Brain microvascular endothelial cell (primary cell): ENCODE results near the gene HOXB9.
A peak's percentile ranks its signal among the peaks of the same experiment; 100 is the strongest.

Experiments used
- DNase-seq: peaks from one replicate; pipeline ENCODE4 v3.0.0-alpha.2; 2020
- H3K27ac ChIP-seq: fragments of 250-450 bp; sonication (Bioruptor Pico); 2 replicates; pipeline ENCODE4 v1.5.1; 2020; ENCODE audit warnings: mild to moderate bottlenecking, moderate library complexity
- H3K27me3 ChIP-seq: fragments of 250-450 bp; sonication (Bioruptor Pico); replicated peaks from 2 replicates; pipeline ENCODE4 v1.5.1; 2020; ENCODE audit warnings: mild to moderate bottlenecking
- H3K36me3 ChIP-seq: fragments of 250-450 bp; sonication (Bioruptor Pico); replicated peaks from 2 replicates; pipeline ENCODE4 v1.5.1; 2020; ENCODE audit warnings: mild to moderate bottlenecking
- H3K4me3 ChIP-seq: 2 replicates; pipeline ENCODE4 v1.5.1; 2011; ENCODE audit warnings: low read depth, mild to moderate bottlenecking, control low read depth, low read length, moderate library complexity
- in situ Hi-C: cut with HindIII; loops from 2 replicates; pipeline ENCODE4 v1.10.0; 2017; ENCODE audit warnings: low sequenced_read_pairs, low pct_ligation_motif_present
- TF ChIP-seq, protein P1 (sequence below): IDR thresholded peaks from 2 replicates; pipeline ENCODE4 v1.5.1; 2011; ENCODE audit warnings: low read depth, mild to moderate bottlenecking, moderate library complexity, low read length, control low read depth, inconsistent platforms; ENCODE audit errors: missing control alignments

HOXB9 gene

DNA sequence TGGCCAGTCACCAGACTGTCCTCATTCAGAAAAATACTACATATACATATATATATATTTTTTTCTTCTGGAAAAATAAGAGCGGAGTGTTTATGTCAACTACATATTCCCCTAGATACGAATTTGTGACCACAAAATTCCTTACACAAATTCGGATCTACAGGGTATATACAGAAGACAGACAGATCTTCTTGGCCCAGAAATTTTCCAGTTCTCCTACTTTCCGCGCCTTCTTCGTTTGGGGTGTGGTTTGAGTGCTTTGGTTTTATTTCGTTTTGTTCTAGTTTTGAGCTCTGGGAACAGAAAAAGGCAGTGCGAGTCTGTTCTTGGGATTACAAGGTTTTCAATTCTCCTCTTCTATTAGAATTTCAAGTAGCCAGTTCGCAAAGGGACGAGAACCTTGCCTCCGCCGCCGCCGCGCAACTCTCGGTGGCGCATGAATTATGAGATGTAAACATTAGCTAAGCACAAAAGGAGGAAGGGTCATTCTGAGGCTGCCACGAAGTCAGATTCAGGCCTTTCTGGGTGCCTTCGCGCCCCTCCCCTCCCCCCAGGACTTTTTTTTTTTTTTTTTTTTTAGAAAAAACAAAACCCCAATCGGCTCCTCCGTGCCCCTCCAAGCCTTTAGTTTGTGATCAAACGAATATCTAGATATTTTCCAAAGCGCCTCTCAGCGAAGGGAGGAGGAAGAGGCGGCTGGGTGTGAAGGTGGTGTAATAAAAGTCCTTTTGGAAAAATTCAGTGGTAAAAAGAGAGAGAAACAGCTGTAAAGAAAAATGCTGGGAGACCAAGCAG is 46.2 kb downstream of the HOXB9 start:
- Histone ChIP-seq H3K27ac (no peak overlapping the region), H3K36me3 (no peaks in the 10 kb centered on the region), H3K4me3 (peak overlapping the region; percentile 58), H3K27me3 (peaks cover 91% of the 10 kb centered on the region)
- TF ChIP-seq, protein P1, sequence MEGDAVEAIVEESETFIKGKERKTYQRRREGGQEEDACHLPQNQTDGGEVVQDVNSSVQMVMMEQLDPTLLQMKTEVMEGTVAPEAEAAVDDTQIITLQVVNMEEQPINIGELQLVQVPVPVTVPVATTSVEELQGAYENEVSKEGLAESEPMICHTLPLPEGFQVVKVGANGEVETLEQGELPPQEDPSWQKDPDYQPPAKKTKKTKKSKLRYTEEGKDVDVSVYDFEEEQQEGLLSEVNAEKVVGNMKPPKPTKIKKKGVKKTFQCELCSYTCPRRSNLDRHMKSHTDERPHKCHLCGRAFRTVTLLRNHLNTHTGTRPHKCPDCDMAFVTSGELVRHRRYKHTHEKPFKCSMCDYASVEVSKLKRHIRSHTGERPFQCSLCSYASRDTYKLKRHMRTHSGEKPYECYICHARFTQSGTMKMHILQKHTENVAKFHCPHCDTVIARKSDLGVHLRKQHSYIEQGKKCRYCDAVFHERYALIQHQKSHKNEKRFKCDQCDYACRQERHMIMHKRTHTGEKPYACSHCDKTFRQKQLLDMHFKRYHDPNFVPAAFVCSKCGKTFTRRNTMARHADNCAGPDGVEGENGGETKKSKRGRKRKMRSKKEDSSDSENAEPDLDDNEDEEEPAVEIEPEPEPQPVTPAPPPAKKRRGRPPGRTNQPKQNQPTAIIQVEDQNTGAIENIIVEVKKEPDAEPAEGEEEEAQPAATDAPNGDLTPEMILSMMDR = no peak
- DNase-seq = no peak
- in situ Hi-C loops = no loop called here

DNA sequence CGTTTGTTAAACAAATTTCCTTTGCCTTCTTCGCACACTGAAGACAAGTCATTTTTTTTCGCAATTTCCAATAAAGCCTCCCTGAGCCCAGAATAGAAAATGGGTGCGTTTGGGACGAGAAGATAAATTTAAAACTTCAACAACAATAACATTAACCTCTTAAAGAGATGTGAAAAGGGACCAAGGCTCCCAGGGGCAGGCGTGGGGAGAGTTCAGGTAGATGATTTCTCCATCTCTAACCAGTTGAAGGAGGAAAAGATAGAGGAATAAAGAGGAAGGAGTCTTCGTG is 46.7 kb downstream of the HOXB9 start:
- H3K4me3 ChIP-seq = peak overlapping the region; percentile 5
- H3K36me3 ChIP-seq = no peaks in the 10 kb centered on the region
- H3K27me3 ChIP-seq = peaks cover 93% of the 10 kb centered on the region
- no peak overlapping the region for H3K27ac ChIP-seq
- in situ Hi-C loops = no loop called here
- DNase-seq = no peak
- TF ChIP-seq, protein P1 = no peak

DNA sequence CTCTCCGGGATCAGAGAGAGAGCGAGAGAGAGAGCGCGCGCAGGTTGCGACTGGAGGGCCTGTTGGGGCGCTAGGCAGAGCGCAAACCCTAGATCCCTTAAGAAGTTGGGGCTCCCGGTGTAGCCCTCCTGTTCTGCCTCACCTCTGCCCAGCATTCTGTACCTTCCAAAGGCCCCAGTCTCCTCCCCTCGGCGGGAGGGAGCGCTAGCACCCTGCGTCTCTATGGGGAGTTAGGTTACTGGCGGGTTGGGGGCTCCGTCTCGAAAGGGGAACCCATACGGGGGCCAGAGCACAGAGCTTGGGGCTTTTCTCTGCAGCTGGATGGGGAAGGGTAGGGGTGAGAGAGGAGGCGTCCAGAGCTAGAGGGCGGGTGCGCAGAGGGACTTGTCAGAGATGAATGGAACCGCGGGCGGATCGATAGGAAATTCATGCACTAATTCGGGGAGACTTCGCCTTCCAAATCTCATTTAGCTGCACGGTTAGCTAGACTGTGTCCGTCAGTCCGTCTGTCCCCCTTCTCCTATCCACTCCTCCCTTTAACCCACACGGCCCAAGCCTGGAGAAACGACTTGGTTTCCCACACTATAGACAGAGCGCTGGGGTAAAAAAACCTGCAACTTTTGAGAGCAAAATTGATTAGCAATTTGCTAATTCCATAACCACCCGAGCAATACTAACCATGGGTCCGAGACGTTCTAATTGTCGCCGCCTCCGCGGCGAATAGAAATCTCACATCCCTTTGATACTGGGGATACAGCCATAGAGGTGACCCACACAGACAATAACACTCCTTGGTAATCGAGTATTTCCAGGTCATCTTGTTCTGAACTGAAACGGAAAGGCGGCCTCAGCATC is 47.3 kb downstream of the HOXB9 start:
- no peak for DNase-seq
- Histone ChIP-seq H3K36me3 (no peaks in the 10 kb centered on the region), H3K27me3 (peaks cover 92% of the 10 kb centered on the region), H3K27ac (no peak overlapping the region), H3K4me3 (peak overlapping the region; percentile 54)
- in situ Hi-C loops = no loop called here
- TF ChIP-seq, protein P1 = no peak

DNA sequence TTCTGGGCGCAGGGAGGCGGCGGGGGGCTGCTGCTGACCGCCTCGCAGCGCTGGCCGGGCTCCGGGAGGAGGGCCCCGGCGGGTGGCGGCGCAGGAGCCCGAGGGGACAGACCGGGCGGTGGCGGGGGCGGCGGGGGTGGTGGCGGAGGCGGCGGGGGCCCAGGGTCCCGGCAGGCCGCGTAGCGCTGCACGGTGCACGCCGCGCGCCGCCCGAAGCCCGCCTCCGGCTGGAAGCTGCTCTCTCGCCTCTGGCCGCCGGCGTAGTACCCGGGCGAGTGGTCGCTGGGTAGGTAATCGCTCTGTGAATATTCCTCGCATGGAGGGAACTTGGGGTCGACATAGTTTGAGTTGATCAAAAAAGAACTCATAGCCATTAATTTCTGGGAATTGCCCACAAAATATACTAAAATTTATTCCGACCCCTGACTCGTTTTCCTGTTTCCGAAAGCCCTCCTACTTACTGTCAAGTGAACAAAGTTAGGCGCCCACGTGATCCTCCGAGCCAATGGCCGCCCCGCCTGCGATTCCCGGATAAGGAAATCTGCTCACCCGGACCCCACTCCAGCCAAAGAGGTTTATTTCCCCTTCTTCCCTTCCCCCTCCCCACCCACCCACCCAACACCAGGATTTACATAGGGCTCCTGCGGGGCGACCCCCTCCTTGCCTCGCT is 48.1 kb downstream of the HOXB9 start, which contains the start of gene HOXB4:
HOXB4 (minus strand) TSS at position 405 of the 670 bp plus-strand sequence; CDS start at position 374, 31 bp downstream.
- TF ChIP-seq, protein P1 = no peak
- DNase-seq = no peak
- in situ Hi-C loops = no loop called here
- H3K36me3 ChIP-seq = no peaks in the 10 kb centered on the region
- H3K27ac ChIP-seq = no peak within 1 kb of the TSS
- H3K27me3 ChIP-seq = peaks cover 92% of the 10 kb centered on the region
- H3K4me3 ChIP-seq = peak within 1 kb of the TSS; percentile 54

DNA sequence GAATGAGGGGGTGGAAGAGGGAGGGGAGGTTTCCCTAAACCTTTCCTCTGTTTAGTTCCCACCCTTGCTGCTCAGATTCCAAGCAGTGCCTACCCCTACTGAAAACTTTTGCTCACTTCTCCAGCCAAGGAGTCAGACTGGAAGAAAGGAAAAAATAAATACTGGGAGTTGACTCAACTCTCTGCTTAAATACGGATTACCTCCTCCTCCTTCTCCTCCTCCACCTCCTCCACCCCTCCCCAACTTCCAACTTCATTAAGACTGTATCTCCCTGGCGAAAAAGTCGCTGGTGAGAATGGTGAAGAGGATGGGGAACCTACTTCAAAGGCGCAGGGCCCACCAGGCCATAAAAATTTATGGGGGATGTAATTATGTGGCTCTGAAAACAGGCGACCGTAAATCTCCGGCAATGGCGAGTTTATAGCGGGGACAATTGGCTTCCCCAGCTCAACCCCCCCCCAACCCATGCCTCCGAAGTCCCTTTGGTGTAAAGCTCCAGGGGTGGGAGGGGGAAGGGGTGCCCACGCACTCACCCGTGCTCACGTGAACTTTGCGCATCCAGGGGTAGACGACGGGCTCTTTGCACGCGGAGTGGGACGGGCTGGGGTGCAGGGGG is 48.7 kb downstream of the HOXB9 start:
- in situ Hi-C loops = no loop called here
- peak overlapping the region; percentile 54 for H3K4me3 ChIP-seq
- TF ChIP-seq, protein P1 = no peak
- DNase-seq = no peak
- no peaks in the 10 kb centered on the region for H3K36me3 ChIP-seq
- H3K27ac ChIP-seq = no peak overlapping the region
- peaks cover 92% of the 10 kb centered on the region for H3K27me3 ChIP-seq
